ENCODE data around the gene HECTD3. TPM values are rescaled to one million over a fixed set of nuclear protein-coding genes. Genes with fewer than 3 reads are reported as not detected.

Gene HECTD3
- total and polyA plus RNA-seq, 4 donors: 15.9 to 32.9 (median 24.2) TPM

DNA sequence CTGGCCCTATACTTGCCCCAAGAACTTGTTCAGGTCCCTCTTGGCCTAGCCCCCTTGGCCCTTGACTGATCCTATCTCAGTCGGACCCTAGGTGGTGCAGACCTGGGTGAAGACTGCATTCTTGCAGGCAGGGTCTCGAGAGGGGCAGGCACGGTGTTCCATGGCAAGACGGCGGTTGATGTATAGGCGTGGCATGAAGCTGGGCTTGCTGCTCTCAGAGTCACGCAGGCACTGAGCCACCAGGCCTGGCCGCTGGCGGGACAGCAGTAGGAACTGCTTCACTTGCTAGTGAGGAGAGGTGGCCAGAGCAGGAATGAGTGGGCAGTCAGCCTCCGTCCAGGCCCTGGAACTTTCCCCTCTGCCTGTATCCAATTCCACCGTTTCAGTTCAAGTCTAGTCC, 3.8 kb downstream of the HECTD3 start:
- no peaks in the 10 kb centered on the region for H3K27me3 ChIP-seq (ENCODE audit: control insufficient read depth in 4 of 4, insufficient read depth in 4 of 4, low read length in 3 of 4)
- H3K4me1 ChIP-seq (ENCODE audit: control insufficient read depth in 4 of 4, insufficient read depth in 4 of 4, low read length in 3 of 4): peaks cover 12 to 26% (median 21%) of the 10 kb centered on the region in 4 donors
- H3K36me3 ChIP-seq (ENCODE audit: control insufficient read depth in 4 of 4, insufficient read depth in 3 of 4, low read depth in 1 of 4, low read length in 3 of 4): peaks cover 29 to 70% (median 59%) of the 10 kb centered on the region in 4 donors
- DNase-seq (ENCODE audit: low spot score): no peak
- no peak overlapping the region for H3K4me3 ChIP-seq (ENCODE audit: low read depth in 1 of 3, low read length in 3 of 3)
- no peak for TF ChIP-seq SP1 (IDR thresholded peaks at IDR 0.05)
- no peak for TF ChIP-seq TAF1 (conservative IDR thresholded peaks at IDR 0.05)
- TF ChIP-seq GABPA (IDR thresholded peaks at IDR 0.05 in 1 of 2, conservative IDR thresholded peaks at IDR 0.05 in 1 of 2): no peak
- TF ChIP-seq JUND (IDR thresholded peaks at IDR 0.05): no peak
- no peak for TF ChIP-seq YY1 (IDR thresholded peaks at IDR 0.05)
- no peak for TF ChIP-seq HNF4A (conservative IDR thresholded peaks at IDR 0.05)
- TF ChIP-seq HNF4G (IDR thresholded peaks at IDR 0.05): no peak
- TF ChIP-seq RXRA (IDR thresholded peaks at IDR 0.05): no peak
- TF ChIP-seq, protein P1, sequence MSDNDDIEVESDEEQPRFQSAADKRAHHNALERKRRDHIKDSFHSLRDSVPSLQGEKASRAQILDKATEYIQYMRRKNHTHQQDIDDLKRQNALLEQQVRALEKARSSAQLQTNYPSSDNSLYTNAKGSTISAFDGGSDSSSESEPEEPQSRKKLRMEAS (IDR thresholded peaks at IDR 0.05): no peak
- TF ChIP-seq EGR1 (IDR thresholded peaks at IDR 0.05; ENCODE audit: low read depth in 2 of 2): no peak
- TF ChIP-seq, protein P2, sequence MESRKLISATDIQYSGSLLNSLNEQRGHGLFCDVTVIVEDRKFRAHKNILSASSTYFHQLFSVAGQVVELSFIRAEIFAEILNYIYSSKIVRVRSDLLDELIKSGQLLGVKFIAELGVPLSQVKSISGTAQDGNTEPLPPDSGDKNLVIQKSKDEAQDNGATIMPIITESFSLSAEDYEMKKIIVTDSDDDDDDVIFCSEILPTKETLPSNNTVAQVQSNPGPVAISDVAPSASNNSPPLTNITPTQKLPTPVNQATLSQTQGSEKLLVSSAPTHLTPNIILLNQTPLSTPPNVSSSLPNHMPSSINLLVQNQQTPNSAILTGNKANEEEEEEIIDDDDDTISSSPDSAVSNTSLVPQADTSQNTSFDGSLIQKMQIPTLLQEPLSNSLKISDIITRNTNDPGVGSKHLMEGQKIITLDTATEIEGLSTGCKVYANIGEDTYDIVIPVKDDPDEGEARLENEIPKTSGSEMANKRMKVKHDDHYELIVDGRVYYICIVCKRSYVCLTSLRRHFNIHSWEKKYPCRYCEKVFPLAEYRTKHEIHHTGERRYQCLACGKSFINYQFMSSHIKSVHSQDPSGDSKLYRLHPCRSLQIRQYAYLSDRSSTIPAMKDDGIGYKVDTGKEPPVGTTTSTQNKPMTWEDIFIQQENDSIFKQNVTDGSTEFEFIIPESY (IDR thresholded peaks at IDR 0.05): no peak
- TF ChIP-seq RAD21 (IDR thresholded peaks at IDR 0.05): no peak
- TF ChIP-seq CTCF (IDR thresholded peaks at IDR 0.05; ENCODE audit: low read depth, low read length, missing input control): no peak
- no peak for TF ChIP-seq FOXA1 (IDR thresholded peaks at IDR 0.05)
- TF ChIP-seq NR2F2 (IDR thresholded peaks at IDR 0.05): no peak
- no peak for TF ChIP-seq ATF3 (IDR thresholded peaks at IDR 0.05)
- no peaks in the 10 kb centered on the region for H3K9me3 ChIP-seq (ENCODE audit: control insufficient read depth in 4 of 4, low read length in 3 of 4)
- H3K27ac ChIP-seq (ENCODE audit: low read depth in 1 of 2, low read length in 2 of 2): no peak overlapping the region
- 89% methylated on average over 11 of the region's 11 CpGs for WGBS
- no peak overlapping the region for H3K9ac ChIP-seq (ENCODE audit: low read depth in 1 of 2, low read length in 2 of 2)

GRCh38 chr1:45005761-45006160, 5.4 kb downstream of the HECTD3 start:
- no peak overlapping the region for H3K27ac ChIP-seq (ENCODE audit: low read depth in 1 of 2, low read length in 2 of 2)
- H3K9me3 ChIP-seq (ENCODE audit: control insufficient read depth in 4 of 4, low read length in 3 of 4): no peaks in the 10 kb centered on the region
- no peak overlapping the region for H3K9ac ChIP-seq (ENCODE audit: low read depth in 1 of 2, low read length in 2 of 2)
- TF ChIP-seq JUND (IDR thresholded peaks at IDR 0.05): no peak
- TF ChIP-seq, protein P3, sequence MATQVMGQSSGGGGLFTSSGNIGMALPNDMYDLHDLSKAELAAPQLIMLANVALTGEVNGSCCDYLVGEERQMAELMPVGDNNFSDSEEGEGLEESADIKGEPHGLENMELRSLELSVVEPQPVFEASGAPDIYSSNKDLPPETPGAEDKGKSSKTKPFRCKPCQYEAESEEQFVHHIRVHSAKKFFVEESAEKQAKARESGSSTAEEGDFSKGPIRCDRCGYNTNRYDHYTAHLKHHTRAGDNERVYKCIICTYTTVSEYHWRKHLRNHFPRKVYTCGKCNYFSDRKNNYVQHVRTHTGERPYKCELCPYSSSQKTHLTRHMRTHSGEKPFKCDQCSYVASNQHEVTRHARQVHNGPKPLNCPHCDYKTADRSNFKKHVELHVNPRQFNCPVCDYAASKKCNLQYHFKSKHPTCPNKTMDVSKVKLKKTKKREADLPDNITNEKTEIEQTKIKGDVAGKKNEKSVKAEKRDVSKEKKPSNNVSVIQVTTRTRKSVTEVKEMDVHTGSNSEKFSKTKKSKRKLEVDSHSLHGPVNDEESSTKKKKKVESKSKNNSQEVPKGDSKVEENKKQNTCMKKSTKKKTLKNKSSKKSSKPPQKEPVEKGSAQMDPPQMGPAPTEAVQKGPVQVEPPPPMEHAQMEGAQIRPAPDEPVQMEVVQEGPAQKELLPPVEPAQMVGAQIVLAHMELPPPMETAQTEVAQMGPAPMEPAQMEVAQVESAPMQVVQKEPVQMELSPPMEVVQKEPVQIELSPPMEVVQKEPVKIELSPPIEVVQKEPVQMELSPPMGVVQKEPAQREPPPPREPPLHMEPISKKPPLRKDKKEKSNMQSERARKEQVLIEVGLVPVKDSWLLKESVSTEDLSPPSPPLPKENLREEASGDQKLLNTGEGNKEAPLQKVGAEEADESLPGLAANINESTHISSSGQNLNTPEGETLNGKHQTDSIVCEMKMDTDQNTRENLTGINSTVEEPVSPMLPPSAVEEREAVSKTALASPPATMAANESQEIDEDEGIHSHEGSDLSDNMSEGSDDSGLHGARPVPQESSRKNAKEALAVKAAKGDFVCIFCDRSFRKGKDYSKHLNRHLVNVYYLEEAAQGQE (IDR thresholded peaks at IDR 0.05): no peak
- TF ChIP-seq FOXA1 (IDR thresholded peaks at IDR 0.05): no peak
- TF ChIP-seq, protein P2 (IDR thresholded peaks at IDR 0.05): no peak
- no peak for TF ChIP-seq RXRA (IDR thresholded peaks at IDR 0.05)
- no peak for TF ChIP-seq GABPA (IDR thresholded peaks at IDR 0.05 in 1 of 2, conservative IDR thresholded peaks at IDR 0.05 in 1 of 2)
- TF ChIP-seq RAD21 (IDR thresholded peaks at IDR 0.05): no peak
- no peak for TF ChIP-seq TAF1 (conservative IDR thresholded peaks at IDR 0.05)
- no peak for TF ChIP-seq FOXA2 (IDR thresholded peaks at IDR 0.05)
- no peak for TF ChIP-seq EGR1 (IDR thresholded peaks at IDR 0.05; ENCODE audit: low read depth in 2 of 2)
- TF ChIP-seq YY1 (IDR thresholded peaks at IDR 0.05): no peak
- H3K4me3 ChIP-seq (ENCODE audit: low read depth in 1 of 3, low read length in 3 of 3): no peak overlapping the region
- DNase-seq (ENCODE audit: low spot score): no peak
- peaks cover 7 to 18% (median 13%) of the 10 kb centered on the region in 4 donors for H3K4me1 ChIP-seq (ENCODE audit: control insufficient read depth in 4 of 4, insufficient read depth in 4 of 4, low read length in 3 of 4)
- H3K27me3 ChIP-seq (ENCODE audit: control insufficient read depth in 4 of 4, insufficient read depth in 4 of 4, low read length in 3 of 4): no peaks in the 10 kb centered on the region
- H3K36me3 ChIP-seq (ENCODE audit: control insufficient read depth in 4 of 4, insufficient read depth in 3 of 4, low read depth in 1 of 4, low read length in 3 of 4): peaks cover 33 to 74% (median 62%) of the 10 kb centered on the region in 4 donors
- 96% methylated on average over 6 of the region's 6 CpGs for WGBS

All from liver (tissue), 9 donors.